ENCODE data around the gene CA5A.
"Not testable (repeated sequence)": the region's sequence is repeated elsewhere in the genome, so short reads cannot be mapped to it uniquely, and the experiment has no call there.

The CA5A gene

DNA sequence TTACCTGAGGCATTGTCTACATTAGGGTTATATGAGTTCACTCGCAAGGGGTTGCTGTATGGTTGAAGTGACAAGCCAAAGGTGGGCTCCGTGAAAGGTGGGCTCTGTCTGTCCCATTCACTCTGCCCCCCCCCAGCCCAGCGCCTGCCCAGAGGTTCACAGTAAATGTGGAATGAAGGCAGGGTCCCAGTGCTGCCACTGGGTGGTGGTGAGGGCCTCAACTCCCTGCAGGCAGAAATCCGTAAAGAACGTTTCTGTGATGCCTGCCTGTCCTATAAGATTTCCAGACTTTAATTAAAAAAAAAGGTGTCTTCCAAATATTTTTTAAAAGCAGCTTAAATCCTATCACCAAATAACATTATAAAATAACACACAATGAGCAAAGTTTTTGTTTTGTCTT lies 31.4 kb downstream of the CA5A start:
- not testable (repeated sequence) for H3K27me3 ChIP-seq (ENCODE audit: control insufficient read depth, insufficient read depth, low read length); H3K27ac ChIP-seq (ENCODE audit: low read depth, low read length); H3K9me3 ChIP-seq (ENCODE audit: control insufficient read depth, insufficient read depth, low read length); H3K9ac ChIP-seq (ENCODE audit: low read depth, low read length); H3K4me1 ChIP-seq (ENCODE audit: control insufficient read depth, insufficient read depth, low read length); H3K4me3 ChIP-seq (ENCODE audit: low read depth, low read length); H3K36me3 ChIP-seq (ENCODE audit: control insufficient read depth, insufficient read depth, low read length)

DNA sequence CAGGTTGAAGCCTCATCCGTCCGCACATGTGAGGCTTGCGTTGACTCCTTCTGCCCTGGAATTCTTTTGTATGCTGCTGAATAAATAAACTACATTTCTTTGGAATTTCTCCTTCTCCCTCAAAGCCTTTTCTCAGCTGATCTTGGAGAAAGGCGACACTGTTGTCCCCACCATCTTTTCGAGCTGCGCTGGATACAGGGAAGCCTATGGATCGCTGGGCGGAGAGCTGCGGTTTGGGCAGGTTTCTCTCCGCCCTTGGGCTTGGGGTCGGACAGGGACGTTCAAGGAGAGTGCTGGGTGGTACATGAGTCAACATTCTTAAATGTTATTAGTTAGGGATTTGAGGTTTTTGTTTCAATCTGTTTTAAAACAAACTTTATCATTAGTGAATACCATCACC lies 35.8 kb downstream of the CA5A start:
- H3K4me1 ChIP-seq (ENCODE audit: control insufficient read depth, insufficient read depth, low read length); H3K36me3 ChIP-seq (ENCODE audit: control insufficient read depth, insufficient read depth, low read length); H3K27ac ChIP-seq (ENCODE audit: low read depth, low read length); H3K9ac ChIP-seq (ENCODE audit: low read depth, low read length); H3K9me3 ChIP-seq (ENCODE audit: control insufficient read depth, insufficient read depth, low read length); H3K4me3 ChIP-seq (ENCODE audit: low read depth, low read length); H3K27me3 ChIP-seq (ENCODE audit: control insufficient read depth, insufficient read depth, low read length): not testable (repeated sequence)

DNA sequence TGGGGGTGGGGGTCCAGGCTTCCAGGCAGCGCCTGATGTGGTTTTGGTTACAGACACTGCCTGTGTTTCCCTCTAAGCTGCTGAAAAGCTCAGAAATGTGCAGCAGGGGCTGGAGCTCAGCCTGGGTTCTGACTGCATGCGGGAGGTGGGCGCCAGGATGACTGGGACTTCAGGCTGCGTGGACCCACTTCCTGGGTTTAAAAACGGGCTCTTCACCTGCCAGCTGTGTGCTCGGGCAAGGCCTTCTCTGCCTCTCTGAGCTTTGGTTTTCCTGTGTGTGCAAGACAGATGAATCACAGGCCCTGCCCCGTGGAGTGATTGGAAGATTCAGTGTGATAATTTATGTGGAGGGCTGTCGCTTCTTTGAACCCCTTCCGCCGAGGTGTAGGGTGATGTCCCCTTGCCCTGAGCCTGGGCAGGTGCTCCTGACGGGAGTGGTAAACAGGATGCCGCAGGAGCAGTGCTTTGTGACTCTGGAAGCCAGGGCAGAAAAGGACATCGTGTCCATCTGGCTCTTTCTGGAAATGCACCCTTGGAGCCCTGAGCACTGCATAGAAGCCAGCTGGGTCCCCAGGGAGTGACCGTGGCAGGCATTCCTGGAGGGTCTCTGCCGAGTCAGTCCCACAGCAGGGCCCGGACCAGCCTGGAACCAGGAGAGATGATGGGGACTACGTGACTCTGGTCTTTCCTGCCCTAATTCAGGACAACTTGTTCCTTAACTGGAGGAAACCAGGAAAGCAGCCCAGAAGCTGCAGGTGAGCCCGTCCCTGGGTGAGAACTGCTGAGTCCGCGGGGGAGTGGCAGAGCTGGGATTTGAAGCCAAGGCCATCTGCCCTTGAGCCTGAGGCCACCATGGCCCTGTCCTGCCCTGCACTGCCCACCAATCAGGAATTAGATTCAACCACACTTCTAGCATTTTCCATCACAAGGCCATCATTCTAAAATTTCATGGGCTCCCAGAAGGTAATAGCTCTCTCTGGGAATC lies 38.5 kb downstream of the CA5A start:
- Histone ChIP-seq H3K27ac (ENCODE audit: low read depth, low read length) (no peak overlapping the region), H3K4me1 (ENCODE audit: control insufficient read depth, insufficient read depth, low read length) (no peaks in the 10 kb centered on the region), H3K36me3 (ENCODE audit: control insufficient read depth, insufficient read depth, low read length) (no peaks in the 10 kb centered on the region)

DNA sequence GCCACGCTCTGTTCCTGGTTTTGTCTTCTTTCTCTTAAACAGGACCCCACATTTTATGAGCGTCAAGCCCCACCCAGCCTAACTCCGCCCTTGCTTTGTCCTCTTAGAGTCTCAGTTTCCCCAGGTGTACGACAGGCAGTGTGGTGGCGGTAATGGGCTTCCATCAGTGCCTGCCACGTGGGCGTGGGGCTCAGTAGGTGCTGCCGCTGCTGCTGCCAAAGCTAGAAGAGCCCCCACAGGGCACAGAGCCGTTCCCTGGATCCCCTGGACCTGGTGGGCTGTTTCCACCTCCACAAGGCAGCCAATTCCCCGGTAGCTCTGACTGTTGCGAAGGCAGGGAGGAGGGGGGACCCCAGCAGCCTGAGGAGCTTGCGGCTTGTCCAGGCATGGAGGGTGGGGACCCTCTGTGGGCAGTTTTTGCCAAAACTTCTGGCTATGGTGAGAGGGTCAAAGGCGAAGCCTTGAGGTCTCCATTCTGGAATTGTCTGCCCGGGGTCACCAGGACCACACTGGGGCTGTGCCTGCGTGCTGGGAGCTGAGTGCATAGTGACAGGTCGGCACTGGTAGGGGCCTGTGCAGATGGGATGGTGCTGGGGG lies 39.3 kb downstream of the CA5A start:
- not testable (repeated sequence) for H3K9me3 ChIP-seq (ENCODE audit: control insufficient read depth, insufficient read depth, low read length); H3K4me1 ChIP-seq (ENCODE audit: control insufficient read depth, insufficient read depth, low read length); H3K36me3 ChIP-seq (ENCODE audit: control insufficient read depth, insufficient read depth, low read length); H3K27me3 ChIP-seq (ENCODE audit: control insufficient read depth, insufficient read depth, low read length); H3K27ac ChIP-seq (ENCODE audit: low read depth, low read length); H3K9ac ChIP-seq (ENCODE audit: low read depth, low read length); H3K4me3 ChIP-seq (ENCODE audit: low read depth, low read length)

More for the DNA sequence above, 38.5 kb downstream of the CA5A start:
- Histone ChIP-seq H3K27me3 (ENCODE audit: control insufficient read depth, insufficient read depth, low read length) (no peaks in the 10 kb centered on the region), H3K9ac (ENCODE audit: low read depth, low read length) (no peak overlapping the region), H3K9me3 (ENCODE audit: control insufficient read depth, insufficient read depth, low read length) (no peaks in the 10 kb centered on the region), H3K4me3 (ENCODE audit: low read depth, low read length) (no peak overlapping the region)

DNA sequence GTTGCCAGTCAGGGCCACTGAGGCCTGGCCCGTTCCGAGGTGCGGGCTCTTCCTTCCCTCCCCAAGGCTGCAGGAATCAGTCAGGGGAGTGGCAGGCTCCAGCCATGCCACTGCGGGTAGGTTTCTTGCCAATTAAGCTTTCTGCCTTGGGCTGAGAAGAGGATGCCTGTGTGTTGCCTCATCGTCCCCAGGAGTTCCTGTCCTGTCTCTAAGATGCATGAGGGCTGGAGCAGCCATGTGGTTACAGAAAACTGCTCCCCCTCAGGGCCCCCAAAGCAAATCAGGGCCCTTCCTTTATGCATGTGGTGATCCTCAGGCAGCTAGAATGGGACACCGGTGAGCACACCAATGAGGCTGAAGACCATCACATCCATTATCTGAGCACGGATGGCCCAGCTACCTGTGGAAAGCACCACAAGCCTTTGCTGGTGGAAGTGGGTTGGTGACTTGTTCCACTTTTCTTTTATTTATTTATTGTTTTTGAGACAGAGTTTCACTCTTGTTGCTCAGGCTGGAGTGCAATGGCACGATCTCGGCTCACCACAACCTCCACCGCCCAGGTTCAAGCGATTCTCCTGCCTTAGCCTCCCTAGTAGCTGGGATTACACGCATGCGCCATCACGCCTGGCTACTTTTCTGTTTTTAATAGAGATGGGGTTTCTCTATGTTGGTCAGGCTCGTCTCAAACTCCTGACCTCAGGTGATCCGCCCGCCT lies 40.0 kb downstream of the CA5A start:
- H3K9me3 ChIP-seq (ENCODE audit: control insufficient read depth, insufficient read depth, low read length); H3K27ac ChIP-seq (ENCODE audit: low read depth, low read length); H3K4me3 ChIP-seq (ENCODE audit: low read depth, low read length); H3K9ac ChIP-seq (ENCODE audit: low read depth, low read length); H3K36me3 ChIP-seq (ENCODE audit: control insufficient read depth, insufficient read depth, low read length); H3K4me1 ChIP-seq (ENCODE audit: control insufficient read depth, insufficient read depth, low read length); H3K27me3 ChIP-seq (ENCODE audit: control insufficient read depth, insufficient read depth, low read length): not testable (repeated sequence)

DNA sequence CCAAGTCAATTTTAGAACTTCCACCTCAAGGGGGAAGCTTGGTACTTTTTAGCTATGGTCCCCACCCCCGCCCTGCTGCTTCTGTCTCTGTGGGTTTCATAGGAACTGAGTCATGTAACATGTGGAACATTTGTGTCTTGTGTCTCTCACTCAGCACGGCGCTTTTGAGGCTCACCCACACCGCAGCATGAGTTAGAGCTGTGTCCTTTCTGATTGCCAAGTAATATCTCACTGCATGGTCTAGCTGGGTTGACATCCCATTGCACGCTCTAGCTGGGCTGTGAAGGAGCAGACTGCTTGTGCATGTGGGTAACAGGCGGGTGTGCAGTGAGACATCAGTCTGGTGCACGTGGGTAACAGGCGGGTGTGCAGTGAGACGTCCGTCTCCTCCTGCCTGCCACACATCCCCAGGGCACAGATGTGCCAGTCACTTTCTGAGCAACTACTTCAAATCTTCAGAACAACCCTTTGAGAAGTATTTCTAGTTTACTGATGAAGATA lies 40.6 kb downstream of the CA5A start:
- Histone ChIP-seq H3K27ac (ENCODE audit: low read depth, low read length) (no peak overlapping the region), H3K27me3 (ENCODE audit: control insufficient read depth, insufficient read depth, low read length) (no peaks in the 10 kb centered on the region), H3K9ac (ENCODE audit: low read depth, low read length) (no peak overlapping the region), H3K4me3 (ENCODE audit: low read depth, low read length) (no peak overlapping the region), H3K9me3 (ENCODE audit: control insufficient read depth, insufficient read depth, low read length) (no peaks in the 10 kb centered on the region), H3K36me3 (ENCODE audit: control insufficient read depth, insufficient read depth, low read length) (no peaks in the 10 kb centered on the region), H3K4me1 (ENCODE audit: control insufficient read depth, insufficient read depth, low read length) (no peaks in the 10 kb centered on the region)

DNA sequence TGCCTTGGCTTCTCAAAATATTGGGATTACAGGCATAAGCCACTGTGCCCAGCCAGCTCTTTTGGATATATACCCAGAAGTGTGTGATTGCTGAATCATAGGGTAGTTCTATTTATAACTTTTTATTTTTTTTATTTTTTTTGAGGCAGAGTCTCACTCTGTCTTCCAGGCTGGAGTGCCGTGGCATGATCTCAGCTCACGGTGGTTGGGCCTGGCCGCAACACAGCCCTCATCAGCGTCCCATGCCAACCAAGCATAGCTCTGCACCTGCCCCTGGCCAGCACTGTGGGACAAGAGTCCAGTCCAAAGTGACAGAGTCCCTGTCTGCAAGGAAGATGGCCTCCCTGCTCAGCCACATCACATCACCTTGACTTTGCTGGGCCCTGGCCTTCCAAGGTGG lies 42.3 kb downstream of the CA5A start:
- H3K9me3 ChIP-seq (ENCODE audit: control insufficient read depth, insufficient read depth, low read length); H3K27me3 ChIP-seq (ENCODE audit: control insufficient read depth, insufficient read depth, low read length); H3K4me1 ChIP-seq (ENCODE audit: control insufficient read depth, insufficient read depth, low read length); H3K4me3 ChIP-seq (ENCODE audit: low read depth, low read length); H3K27ac ChIP-seq (ENCODE audit: low read depth, low read length); H3K36me3 ChIP-seq (ENCODE audit: control insufficient read depth, insufficient read depth, low read length); H3K9ac ChIP-seq (ENCODE audit: low read depth, low read length): not testable (repeated sequence)

DNA sequence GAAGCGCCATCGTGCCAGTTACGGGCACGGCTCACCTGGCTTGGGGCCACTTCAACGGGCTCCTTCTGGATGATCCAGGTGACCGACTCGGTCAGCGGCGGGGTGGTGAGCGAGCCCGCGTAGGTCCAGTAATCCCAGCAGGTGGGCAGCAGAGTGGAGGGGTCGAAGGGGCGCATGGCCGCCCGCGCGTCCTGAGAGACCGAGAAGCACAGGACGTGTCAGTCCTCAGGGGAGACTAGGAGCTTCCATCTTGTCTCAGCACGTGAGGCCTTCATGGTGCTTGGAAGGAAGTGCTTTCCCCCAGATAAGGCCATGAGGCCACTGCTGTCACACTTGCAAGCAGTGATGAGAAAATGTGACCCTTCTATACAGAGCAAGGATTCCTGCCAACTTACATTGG lies 44.6 kb downstream of the CA5A start:
- Histone ChIP-seq H3K9ac (ENCODE audit: low read depth, low read length) (no peak overlapping the region), H3K4me3 (ENCODE audit: low read depth, low read length) (no peak overlapping the region), H3K27ac (ENCODE audit: low read depth, low read length) (no peak overlapping the region), H3K36me3 (ENCODE audit: control insufficient read depth, insufficient read depth, low read length) (no peaks in the 10 kb centered on the region), H3K9me3 (ENCODE audit: control insufficient read depth, insufficient read depth, low read length) (no peaks in the 10 kb centered on the region), H3K27me3 (ENCODE audit: control insufficient read depth, insufficient read depth, low read length) (no peaks in the 10 kb centered on the region), H3K4me1 (ENCODE audit: control insufficient read depth, insufficient read depth, low read length) (no peaks in the 10 kb centered on the region)

DNA sequence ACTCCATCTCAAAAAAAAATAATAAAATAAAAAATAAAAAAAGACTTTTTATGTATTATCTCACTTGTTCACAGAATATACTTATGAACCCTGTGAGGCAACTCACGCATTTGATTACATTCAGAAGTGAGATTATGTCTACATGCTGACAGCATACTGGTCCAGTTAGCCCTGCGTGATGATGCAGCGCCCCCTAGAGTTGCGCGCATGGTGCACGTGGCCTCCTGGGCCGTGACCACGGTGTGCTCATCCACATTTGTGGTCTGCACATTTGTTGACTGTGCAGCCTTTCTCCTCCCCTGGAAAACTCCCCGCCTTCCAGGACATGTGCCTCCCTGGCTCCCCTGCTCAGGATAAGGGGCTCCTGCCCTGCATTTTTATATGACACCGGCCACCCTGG lies 46.6 kb downstream of the CA5A start:
- not testable (repeated sequence) for H3K27ac ChIP-seq (ENCODE audit: low read depth, low read length); H3K9ac ChIP-seq (ENCODE audit: low read depth, low read length); H3K36me3 ChIP-seq (ENCODE audit: control insufficient read depth, insufficient read depth, low read length); H3K9me3 ChIP-seq (ENCODE audit: control insufficient read depth, insufficient read depth, low read length); H3K4me3 ChIP-seq (ENCODE audit: low read depth, low read length); H3K27me3 ChIP-seq (ENCODE audit: control insufficient read depth, insufficient read depth, low read length); H3K4me1 ChIP-seq (ENCODE audit: control insufficient read depth, insufficient read depth, low read length)

DNA sequence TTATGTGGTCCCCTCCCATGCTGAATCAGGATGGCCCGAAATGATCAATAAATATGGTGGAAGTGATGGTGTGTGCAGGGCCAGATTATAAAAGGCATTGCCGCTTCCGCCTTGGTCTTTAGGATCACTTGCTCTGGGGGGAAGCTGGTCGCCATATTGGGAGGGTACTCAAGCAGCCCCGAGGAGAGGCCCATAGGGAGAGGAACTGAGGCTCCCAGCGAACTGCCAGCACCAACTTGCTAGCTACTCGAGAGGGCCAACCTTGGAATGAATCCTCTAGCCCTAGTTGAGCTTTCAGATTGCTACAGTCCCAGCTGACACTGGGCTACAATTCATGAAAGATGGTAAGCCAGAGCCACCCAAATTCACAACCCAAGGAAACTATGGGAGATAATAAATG lies 48.0 kb downstream of the CA5A start:
- not testable (repeated sequence) for H3K27me3 ChIP-seq (ENCODE audit: control insufficient read depth, insufficient read depth, low read length); H3K9ac ChIP-seq (ENCODE audit: low read depth, low read length); H3K4me1 ChIP-seq (ENCODE audit: control insufficient read depth, insufficient read depth, low read length); H3K9me3 ChIP-seq (ENCODE audit: control insufficient read depth, insufficient read depth, low read length); H3K36me3 ChIP-seq (ENCODE audit: control insufficient read depth, insufficient read depth, low read length); H3K27ac ChIP-seq (ENCODE audit: low read depth, low read length); H3K4me3 ChIP-seq (ENCODE audit: low read depth, low read length)

DNA sequence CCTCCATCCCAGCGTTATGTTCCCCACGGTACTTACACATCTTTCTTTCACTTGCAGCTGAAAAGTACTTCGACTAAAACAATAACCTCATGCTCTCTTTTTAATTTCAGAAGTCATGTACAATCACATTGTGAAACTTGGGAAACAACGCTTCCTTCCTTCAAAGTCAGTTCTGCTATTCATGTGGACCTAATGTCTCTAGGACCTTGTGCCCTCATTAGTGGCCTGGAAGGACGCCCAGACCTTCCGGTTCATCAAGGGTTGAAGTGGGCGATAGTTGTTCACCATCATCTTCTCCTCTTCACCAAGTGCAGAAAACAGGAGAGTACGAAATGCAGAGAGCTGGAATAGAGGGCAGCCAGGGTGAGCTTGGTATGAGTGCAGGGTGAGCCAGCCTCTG lies 48.4 kb downstream of the CA5A start:
- not testable (repeated sequence) for H3K4me3 ChIP-seq (ENCODE audit: low read depth, low read length); H3K27ac ChIP-seq (ENCODE audit: low read depth, low read length); H3K9ac ChIP-seq (ENCODE audit: low read depth, low read length); H3K27me3 ChIP-seq (ENCODE audit: control insufficient read depth, insufficient read depth, low read length); H3K9me3 ChIP-seq (ENCODE audit: control insufficient read depth, insufficient read depth, low read length); H3K4me1 ChIP-seq (ENCODE audit: control insufficient read depth, insufficient read depth, low read length); H3K36me3 ChIP-seq (ENCODE audit: control insufficient read depth, insufficient read depth, low read length)

Measured in HUES48 (cell line).